ENCODE measurements around the gene CGB8.
"Not testable (repeated sequence)": the region's sequence is repeated elsewhere in the genome, so short reads cannot be mapped to it uniquely, and the experiment has no call there.

The CGB8 gene

DNA sequence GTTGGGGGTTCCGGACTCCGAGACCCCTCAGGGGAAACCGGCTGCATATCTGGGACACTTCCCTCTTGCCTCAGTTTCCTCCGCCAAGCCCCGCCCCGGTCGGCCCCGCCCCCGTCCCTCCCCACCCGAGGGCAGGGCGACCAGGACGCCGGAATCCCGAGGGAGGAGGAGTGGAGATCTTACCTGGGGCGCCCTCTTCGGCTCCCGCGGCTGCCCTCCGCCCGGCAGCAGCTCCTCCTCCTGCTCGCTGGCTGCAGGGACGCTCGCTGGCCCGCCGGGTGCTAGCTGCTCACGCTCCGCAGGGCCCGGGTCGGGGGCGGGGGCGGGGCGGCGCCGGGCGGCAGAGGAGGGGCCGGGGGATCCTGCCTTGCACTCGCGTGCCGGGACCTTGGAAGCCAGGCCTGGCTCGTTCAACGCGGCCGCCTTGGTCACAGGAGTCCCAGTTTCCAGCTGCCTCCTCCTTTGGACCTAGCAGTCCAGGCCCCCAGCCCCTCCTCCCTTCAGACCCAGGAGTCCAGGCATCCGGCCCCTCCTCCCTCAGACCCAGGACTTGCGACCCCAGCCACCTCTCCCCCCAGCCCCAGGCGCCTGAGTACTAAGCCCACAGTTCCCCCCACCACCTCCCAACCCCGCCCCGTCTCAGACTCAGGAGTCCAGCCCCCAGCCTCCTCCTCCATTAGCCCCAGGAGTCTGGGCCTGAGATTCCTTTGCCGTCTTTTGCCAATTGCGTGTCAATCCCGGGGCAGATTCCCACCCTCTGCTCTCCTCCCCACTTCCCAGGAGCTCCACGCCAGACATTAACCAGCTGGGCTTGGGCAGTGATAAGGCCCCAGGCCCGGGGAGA, 16.1 kb upstream of the CGB8 start, which contains the start of gene NTF4:
NTF4 (minus strand) TSS at position 51 of the 844 bp plus-strand sequence. CDS start 2,821 bp downstream, outside the sequence.
- DNase-seq, result peak; percentile 26

DNA sequence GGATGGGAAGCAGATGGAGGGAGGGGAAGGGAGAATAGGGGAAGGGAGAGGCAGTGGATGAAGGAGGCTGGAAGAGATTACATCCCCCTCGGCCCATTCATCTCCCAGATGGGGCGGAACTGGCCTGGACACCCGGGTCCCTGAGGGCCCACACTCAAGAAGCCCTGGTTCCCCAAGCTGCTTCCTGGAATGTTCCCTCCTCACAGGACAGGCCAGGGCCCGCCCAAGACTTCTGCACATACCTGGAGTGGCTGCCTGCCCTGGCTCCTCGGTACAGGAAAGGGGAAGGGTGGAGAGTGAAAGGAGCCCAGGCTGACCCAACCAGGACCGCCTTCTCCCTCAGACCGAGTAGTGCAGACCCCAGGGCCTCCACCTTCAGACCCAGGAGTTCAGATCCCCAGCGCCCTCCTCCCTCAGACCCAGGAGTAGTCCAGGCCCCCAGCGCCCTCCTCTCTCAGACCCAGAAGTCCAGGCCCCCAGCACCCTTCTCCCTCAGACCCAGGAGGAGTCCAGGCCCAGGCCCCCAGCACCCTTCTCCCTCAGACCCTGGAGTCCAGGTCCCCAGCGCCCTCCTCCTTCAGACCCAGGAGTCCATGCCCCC, 15.2 kb upstream of the CGB8 start:
- no peak for DNase-seq

DNA sequence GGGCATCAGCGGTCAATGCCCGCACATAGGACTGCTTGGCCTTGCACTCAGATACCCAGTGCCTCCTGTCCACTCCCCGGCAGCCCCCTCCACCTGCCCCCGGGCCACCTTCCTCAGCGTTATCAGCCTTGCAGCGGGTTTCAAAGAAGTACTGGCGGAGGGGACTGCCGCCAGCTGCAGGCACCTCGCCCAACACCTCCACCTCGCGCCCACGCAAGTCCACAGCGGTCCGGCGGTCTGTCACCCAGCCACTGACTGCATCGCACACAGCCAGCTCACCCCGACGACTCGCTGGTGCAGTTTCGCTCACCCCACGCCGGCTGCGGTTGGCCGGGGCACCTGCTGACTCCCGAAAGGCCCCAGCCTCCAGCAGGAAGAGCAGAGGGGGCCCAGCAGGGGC, 12.5 kb upstream of the CGB8 start:
- DNase-seq, result no peak

DNA sequence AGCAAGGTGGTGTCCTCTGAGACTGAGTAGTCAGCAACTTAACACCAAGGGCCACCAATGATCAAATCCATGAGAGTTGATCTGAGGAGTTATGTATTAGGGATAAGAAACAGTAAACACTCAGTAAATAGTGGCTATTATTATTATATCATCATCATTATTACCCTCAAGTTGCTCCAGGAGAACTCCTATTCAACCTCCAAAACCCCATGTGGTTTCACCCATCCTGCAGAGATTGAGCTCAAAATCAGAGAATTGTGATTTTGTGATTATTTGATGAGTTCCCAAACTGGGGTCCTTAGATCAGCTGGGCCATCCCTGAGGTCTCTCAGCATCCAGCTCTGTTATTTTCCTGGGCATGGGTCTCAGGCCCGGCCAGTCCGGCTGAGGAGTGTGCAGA, 12.1 kb upstream of the CGB8 start:
- DNase-seq, result no peak

DNA sequence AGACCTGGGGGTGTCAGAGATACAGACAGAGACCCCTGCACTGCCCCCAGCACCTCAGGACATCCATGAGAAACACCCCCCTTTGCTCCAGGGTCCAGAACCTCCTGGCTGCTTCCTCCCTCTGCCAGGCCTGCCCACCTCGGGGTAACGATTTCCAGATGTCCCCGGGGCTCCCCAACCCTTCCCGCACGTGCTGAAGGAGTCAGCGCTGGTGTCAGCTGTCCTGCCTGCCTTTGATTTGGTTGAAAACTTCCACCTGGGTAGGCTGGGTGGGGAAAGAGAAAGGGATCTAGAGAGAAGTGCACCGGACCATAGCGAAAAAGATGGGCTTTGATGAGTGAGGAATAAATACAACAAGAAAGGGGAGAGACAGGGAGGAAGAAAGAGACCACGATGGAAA, 10.1 kb upstream of the CGB8 start:
- no peak for DNase-seq

DNA sequence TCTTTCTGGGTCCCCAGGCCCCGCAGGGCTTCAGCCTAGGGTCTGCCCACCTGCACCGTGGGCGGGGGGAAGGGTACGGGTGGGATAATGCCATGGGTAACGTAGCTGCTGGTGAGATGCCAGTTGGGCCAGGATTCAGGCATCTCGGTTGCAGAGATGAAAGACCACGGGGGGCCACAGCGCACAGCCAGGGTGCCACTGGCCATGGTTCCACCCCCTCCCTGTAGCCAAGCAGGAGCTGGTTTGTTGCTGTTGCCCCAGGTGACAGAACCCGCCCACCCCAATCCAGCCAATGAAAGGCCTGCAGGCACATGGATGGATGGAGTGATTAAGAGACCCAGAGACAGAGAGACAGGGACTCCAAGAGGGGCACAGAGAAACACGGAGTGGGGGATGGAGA, 9.7 kb upstream of the CGB8 start:
- peak; percentile 26 for DNase-seq

DNA sequence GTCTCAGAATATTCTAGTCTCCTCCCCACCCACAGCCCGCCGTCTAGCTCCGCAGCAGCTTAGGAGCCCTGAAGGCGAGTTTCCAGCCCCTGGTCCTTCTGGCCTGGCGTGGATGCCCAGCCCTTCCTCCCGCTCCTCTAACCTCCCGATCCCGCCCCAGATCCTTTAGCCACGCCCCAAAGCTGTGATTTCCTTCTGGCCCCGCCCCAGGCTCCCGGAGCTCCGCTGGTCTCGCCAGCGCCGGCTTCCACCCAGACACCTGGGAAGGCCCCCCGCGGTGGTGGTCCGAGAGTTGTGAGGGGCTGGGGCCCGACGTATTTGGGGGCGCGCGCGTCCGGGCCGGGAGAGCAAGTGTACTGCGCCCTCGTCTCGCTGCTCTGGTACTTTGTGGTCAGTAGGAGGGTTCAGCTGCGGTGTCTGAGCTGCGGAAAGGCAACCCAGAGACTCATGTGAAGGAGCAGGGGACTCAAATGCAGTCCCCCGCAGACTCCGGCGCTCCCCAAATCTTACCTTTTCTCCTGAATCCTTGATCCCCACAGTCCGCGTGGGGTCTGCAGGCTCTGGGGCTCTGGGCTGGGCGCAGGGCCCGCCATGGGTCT, 8.8 kb upstream of the CGB8 start, which contains the start of gene CGB7:
CGB7 (minus strand) TSS at position 114 of the 599 bp plus-strand sequence. CDS start 2,374 bp downstream, outside the sequence.
- peak; percentile 56 for DNase-seq

DNA sequence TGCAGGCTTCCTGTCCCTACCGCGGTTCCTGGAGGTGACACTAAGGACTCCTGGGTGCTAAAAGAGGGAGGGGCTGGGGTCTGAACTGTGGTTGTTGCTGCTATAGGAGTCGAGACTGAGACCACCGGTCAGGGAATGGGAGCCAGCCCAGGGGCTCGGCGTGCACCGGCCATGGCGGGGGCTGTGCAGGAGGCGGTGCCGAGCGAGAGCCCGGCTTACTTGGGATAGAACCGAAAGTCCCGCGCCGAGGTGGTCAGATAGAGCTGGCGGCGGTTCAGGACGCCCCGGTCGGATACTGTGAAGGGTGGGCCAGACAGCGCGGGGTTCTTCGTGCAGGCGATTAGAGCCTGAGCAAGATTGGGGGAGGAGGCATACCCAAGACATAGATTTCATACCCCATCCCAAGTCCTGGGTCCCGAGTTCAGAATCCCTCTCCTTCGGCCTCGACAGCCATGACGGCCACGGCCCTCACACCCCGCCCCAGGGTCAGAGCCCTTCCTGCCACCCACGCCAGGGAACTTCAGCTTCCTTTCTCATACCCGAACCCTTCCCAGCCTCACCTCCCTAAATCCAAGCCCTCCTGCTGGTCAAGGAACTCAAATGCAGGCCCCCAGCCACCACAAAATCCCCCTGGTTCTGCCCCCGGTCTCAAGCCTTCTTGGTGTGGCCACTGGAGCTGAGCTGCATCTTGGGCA, 8.1 kb upstream of the CGB8 start:
- DNase-seq, result not testable (repeated sequence)

DNA sequence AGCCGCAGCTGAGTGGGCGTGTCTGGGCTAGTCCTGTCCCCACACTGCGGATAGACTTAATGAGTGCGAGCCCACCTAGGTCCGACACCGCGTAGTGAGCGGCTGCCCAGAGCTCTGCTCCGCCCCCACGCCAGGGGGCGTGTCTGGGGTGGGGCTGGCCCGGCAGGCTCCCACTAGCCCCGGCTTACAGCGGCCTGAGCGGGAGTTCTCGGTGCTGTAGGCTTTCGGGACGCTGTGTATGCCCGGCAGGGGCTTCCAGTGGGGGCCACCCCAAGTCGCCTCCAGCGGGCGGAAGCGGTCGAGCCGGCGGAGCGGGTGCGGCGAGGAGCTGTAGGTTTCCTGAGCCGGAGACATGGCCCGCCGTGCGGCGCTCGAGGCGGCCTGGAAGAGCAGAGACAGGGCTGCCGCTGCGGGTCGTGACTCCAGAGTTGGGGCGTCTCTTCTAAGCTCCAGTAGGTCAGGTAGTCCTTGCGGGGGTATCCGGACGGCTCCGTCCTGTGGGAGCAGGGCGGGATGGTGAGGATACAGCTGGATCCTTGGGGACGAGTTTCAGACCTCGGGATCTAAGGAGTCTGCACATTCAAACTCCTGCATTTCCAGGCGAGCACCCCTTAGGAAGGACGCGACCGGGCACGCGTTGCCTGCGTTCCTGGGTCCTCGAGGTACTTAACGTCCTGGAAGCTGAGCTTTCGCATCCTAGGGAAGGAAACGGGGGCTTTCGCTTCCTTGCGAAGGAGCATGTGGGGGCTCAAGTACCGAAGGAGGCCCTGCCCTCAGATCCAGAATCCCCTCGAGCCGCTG, 7.4 kb upstream of the CGB8 start:
- DNase-seq, result peak; percentile 59

DNA sequence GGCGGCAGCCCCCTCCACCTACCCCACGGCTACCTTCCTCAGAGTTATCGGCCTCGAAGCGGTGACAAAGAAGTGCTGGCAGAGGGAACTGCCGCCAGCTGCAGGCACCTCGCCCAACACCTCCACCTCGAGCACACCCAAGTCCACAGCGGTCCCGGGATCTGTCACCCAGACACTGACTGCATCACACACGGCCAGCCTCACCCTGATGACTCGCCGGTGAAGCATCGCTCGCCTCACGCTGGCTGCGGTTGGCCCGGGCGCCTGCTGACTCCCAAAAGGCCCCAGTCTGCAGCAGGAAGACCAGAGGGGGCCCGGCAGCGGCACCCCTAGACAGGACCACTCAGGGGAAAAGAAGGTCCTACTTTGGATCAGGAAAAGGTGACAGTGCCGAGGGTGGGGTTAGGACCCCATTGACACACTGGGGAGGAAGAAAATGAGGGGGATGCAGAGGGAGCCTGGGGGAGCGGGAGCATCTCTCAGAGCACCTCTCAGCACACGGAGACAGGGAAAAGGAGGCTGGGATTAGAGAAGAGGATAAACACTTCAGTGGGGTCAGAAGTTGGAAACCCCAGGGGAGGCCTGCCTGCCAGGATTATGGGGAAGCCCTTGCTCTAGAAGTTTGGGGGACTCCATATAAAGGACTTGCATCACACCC, 1.6 kb upstream of the CGB8 start:
- not testable (repeated sequence) for DNase-seq

DNA sequence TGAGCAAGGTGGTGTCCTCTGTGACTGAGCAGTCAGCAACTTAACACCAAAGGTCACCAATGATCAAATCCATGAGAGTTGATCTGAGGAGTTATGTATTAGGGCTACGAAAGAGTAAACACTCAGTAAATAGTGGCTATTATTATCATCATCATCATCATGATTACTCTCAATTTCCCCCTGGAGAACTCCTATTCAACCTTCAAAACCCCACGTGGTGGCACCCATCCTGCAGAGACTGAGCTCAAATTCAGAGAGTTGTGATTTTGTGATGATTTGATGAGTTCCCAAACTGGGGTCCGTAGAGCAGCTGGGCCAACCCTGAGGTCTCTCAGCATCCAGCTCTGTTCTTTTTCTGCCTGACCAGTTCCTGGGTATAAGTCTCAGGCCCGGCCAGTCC, 923 bp upstream of the CGB8 start:
- DNase-seq, result not testable (repeated sequence)

DNA sequence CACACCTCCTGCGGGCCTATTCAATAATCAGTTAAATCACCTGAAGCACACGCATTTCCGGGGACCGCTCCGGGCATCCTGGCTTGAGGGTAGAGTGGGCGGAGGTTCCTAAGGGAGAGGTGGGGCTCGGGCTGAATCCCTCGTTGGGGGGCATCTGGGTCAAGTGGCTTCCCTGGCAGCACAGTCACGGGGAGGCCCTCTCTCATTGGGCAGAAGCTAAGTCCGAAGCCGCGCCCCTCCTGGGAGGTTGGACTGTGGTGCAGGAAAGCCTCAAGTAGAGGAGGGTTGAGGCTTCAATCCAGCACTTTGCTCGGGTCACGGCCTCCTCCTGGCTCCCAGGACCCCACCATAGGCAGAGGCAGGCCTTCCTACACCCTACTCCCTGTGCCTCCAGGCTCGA, 5.4 kb downstream of the CGB8 start, which contains the start of gene CGB5:
CGB5 (plus strand) TSS at position 301 of the 400 bp plus-strand sequence. CDS start 362 bp downstream, outside the sequence.
- peak; percentile 30 for DNase-seq

DNA sequence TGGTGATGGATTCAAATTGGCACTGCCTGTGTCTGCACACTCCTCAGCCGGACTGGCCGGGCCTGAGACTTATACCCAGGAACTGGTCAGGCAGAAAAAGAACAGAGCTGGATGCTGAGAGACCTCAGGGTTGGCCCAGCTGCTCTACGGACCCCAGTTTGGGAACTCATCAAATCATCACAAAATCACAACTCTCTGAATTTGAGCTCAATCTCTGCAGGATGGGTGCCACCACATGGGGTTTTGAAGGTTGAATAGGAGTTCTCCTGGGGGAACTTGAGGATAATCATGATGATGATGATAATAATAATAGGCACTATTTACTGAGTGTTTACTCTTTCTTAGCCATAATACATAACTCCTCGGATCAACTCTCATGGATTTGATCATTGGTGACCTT, 6.2 kb downstream of the CGB8 start:
- not testable (repeated sequence) for DNase-seq

DNA sequence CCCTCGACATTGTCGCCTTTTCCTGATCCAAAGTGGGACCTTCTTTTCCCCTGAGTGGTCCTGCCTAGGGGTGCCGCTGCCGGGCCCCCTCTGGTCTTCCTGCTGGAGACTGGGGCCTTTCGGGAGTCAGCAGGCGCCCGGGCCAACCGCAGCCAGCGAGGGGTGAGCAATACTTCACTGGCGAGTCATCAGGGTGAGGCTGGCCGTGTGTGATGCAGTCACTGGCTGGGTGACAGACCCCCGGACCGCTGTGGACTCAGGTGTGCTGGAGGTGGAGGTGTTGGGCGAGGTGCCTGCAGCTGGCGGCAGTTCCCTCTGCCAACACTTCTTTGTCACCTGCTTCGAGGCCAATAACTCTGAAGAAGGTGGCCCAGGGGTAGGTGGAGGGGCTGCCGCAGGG, 6.7 kb downstream of the CGB8 start:
- DNase-seq, result no peak

DNA sequence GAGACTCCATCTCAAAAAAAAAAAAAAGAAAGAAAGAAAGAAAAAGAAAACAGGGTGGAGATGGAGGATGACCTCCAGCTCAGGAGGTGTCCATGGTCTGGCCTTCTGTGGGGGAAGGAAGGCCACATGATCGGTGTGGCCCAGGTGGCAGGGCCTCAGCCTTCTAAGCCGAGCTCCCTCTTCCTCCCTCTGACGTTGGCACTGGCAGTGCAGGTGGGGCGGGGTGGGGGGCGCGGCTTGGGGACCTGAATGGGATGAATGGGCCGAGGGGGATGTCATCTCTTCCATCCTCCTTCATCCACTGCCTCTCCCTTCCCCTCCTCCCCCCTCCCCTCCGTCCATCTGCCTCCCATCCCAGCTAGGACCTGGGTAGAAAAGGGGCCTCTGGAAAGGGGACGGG, 9.2 kb downstream of the CGB8 start:
- not testable (repeated sequence) for DNase-seq

DNA sequence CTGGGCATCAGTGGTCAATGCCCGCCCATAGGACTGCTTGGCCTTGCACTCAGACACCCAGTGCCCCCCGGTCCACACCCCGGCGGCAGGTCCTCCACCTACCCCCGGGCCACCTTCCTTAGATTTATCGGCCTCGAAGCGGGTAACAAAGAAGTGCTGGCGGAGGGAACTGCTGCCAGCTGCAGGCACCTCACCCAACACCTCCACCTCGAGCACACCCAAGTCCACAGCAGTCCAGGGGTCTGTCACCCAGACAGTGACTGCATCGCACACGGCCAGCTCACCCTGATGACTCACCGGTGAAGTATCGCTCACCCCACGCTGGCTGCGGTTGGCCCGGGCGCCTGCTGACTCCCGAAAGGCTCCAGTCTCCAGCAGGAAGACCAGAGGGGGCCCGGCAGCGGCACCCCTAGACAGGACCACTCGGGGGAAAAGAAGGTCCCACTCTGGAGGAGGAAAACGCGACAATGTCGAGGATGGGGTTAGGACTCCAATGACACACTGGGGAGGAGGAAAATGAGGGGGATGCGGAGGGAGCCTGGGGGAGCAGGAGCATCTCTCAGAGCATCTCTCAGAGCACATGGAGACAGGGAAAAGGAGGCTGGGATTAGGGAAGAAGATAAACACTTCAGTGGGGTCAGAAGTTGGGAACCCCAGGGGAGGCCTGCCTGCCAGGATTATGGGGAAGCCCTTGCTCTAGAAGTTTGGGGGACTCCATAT, 10.2 kb downstream of the CGB8 start:
- DNase-seq, result not testable (repeated sequence)

DNA sequence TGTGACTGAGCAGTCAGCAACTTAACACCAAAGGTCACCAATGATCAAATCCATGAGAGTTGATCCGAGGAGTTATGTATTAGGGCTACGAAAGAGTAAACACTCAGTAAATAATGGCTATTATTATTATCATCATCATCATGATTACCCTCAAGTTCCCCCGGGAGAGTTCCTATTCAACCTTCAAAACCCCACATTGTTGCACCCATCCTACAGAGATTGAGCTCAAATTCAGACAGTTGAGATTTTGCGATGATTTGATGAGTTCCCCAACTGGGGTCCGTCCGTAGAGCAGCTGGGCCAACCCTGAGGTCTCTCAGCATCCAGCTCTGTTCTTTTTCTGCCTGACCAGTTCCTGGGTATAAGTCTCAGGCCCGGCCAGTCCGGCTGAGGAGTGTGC, 10.8 kb downstream of the CGB8 start:
- not testable (repeated sequence) for DNase-seq

DNA sequence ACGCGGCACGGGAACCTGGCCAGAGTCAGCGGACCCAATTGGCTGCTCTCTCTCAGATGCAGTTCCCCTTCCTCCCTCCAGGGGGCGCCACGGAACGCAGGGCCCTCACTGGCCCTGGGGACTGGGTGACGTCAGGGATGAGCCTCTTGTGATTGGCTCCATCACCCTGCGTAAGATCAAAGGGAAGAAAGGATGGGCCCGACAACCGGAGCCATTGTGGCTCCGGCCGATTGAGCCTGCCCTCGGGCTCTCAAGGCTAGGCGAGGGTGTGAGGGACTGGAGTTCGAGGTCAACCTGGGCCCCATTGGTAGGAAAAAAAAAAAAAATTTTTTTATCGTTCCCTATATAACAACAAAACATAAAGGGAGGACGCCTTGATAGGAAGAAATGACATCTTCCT, 12.1 kb downstream of the CGB8 start, which contains the start of gene CGB1:
CGB1 (minus strand) TSS at position 81 of the 400 bp plus-strand sequence. CDS start 184 bp downstream, outside the sequence.
- DNase-seq, result peak; percentile 82

DNA sequence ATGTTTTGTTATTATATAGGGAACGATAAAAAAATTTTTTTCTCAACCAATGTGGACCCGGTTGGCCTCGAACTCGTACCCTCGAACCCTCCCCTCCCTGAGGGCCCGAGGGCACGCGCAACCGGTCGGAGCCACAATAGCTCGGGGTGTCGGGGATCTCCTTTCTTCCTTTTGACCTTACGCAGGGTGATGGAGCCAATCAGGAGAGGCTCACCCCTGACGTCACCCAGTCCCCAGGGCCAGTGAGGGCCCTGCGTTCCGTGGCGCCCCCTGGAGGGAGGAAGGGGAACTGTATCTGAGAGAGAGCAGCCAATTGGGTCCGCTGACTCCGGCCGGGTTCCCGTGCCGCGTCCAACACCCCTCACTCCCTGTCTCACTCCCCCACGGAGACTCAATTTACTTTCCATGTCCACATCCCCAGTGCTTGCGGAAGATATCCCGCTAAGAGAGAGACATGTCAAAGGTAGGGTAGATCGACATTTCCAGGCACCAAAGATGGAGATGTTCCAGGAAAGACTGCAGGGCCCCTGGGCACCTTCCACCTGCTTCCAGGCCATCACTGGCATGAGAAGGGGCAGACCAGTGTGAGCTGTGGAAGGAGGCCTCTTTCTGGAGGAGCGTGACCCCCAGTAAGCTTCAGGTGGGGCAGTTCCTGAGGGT, 17.1 kb downstream of the CGB8 start, which contains the start of gene CGB2:
CGB2 (plus strand) TSS at position 249 of the 660 bp plus-strand sequence; CDS start at position 455, 206 bp downstream.
- peak; percentile 79 for DNase-seq

DNA sequence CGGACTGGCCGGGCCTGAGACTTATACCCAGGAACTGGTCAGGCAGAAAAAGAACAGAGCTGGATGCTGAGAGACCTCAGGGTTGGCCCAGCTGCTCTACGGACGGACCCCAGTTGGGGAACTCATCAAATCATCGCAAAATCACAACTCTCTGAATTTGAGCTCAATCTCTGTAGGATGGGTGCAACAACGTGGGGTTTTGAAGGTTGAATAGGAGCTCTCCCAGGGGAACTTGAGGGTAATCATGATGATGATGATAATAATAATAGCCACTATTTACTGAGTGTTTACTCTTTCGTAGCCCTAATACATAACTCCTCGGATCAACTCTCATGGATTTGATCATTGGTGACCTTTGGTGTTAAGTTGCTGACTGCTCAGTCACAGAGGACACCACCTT, 18.6 kb downstream of the CGB8 start:
- not testable (repeated sequence) for DNase-seq

Measured in NCI-H146 (cell line).